ENCODE data around the gene ZSWIM3.

ZSWIM3 gene

GRCh38 chr20:45902199-45902701 lies 44.8 kb downstream of the ZSWIM3 start:
- H3K27ac ChIP-seq (ENCODE audit: low read length), result no peak overlapping the region
- H3K9me3 ChIP-seq (ENCODE audit: insufficient read depth, low read length, severe bottlenecking), result no peaks in the 10 kb centered on the region
- no peak for ATAC-seq (ENCODE audit: insufficient read depth, low read depth)
- H3K4me2 ChIP-seq (ENCODE audit: insufficient read depth, low read length), result no peak overlapping the region
- no peak overlapping the region for H2AFZ ChIP-seq (ENCODE audit: low read depth, low read length)
- no peaks in the 10 kb centered on the region for H3K4me1 ChIP-seq (ENCODE audit: insufficient read depth, low read length)
- H3K36me3 ChIP-seq (ENCODE audit: insufficient read depth, low read length), result peaks cover 13% of the 10 kb centered on the region
- no peaks in the 10 kb centered on the region for H4K20me1 ChIP-seq (ENCODE audit: insufficient read depth, low read length)
- no peaks in the 10 kb centered on the region for H3K79me2 ChIP-seq (ENCODE audit: insufficient read depth, low read length)
- DNase-seq, result no peak
- no peaks in the 10 kb centered on the region for H3K27me3 ChIP-seq (ENCODE audit: insufficient read depth, low read length, poor library complexity)
- TF ChIP-seq, protein P1, sequence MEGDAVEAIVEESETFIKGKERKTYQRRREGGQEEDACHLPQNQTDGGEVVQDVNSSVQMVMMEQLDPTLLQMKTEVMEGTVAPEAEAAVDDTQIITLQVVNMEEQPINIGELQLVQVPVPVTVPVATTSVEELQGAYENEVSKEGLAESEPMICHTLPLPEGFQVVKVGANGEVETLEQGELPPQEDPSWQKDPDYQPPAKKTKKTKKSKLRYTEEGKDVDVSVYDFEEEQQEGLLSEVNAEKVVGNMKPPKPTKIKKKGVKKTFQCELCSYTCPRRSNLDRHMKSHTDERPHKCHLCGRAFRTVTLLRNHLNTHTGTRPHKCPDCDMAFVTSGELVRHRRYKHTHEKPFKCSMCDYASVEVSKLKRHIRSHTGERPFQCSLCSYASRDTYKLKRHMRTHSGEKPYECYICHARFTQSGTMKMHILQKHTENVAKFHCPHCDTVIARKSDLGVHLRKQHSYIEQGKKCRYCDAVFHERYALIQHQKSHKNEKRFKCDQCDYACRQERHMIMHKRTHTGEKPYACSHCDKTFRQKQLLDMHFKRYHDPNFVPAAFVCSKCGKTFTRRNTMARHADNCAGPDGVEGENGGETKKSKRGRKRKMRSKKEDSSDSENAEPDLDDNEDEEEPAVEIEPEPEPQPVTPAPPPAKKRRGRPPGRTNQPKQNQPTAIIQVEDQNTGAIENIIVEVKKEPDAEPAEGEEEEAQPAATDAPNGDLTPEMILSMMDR (IDR thresholded peaks at IDR 0.05; ENCODE audit: borderline replicate concordance, extremely low read depth, low read length, poor library complexity, severe bottlenecking), result no peak
- TF ChIP-seq EZH2 (IDR thresholded peaks at IDR 0.05; ENCODE audit: borderline replicate concordance, low read depth, low read length, severe bottlenecking), result no peak
- no peak overlapping the region for H3K4me3 ChIP-seq (ENCODE audit: low read depth in 1 of 2, low read length in 2 of 2)
- H3K9ac ChIP-seq (ENCODE audit: low read depth, low read length), result no peak overlapping the region

DNA sequence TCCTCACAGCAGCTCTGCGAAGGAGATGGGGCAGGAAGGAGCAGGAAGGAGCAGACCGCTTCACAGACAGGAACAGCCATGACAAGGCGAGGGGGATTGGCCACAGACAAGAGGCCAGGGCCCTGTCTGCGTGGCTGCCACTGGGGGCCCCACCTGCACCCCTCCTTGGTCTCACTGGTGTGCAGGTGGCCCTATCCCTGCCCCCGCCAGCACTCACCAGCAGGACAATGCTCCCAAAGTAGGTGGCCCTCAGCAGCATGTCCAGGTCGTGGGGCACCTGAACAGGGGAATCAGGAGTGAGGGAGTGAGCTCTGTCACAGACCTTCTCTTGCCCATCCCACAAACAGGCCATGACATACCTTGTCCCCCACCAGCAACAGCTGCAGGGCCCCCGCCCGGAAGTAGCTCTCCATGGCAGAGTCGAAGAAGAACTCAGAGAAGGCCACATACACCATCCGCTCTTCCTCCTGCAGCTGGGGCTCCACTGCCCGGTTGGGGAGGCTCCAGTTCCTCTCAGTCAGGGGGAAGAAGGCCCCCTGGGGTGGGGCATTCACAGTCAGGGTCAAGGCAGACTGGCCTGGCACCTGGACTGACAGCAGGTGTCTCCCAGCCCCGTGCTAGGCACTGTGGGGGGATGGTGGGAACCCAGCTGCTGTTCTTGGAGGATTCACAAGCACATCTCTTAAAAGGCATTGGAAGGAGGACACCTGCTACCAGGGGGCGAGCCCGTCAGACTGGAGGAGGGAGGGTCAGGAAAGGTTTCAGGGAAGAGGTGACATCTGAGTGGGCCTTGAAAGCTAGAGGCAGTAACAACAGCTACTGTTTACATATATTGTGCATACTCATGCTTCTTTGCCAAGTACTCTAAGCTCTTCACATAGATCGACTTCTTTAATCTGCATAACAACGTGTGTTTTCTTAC lies 47.4 kb downstream of the ZSWIM3 start:
- Histone ChIP-seq H3K36me3 (ENCODE audit: insufficient read depth, low read length) (no peaks in the 10 kb centered on the region), H3K4me1 (ENCODE audit: insufficient read depth, low read length) (no peaks in the 10 kb centered on the region), H3K79me2 (ENCODE audit: insufficient read depth, low read length) (no peaks in the 10 kb centered on the region), H3K27ac (ENCODE audit: low read length) (no peak overlapping the region), H3K4me2 (ENCODE audit: insufficient read depth, low read length) (no peak overlapping the region), H2AFZ (ENCODE audit: low read depth, low read length) (no peak overlapping the region), H4K20me1 (ENCODE audit: insufficient read depth, low read length) (no peaks in the 10 kb centered on the region), H3K9ac (ENCODE audit: low read depth, low read length) (no peak overlapping the region), H3K27me3 (ENCODE audit: insufficient read depth, low read length, poor library complexity) (no peaks in the 10 kb centered on the region), H3K9me3 (ENCODE audit: insufficient read depth, low read length, severe bottlenecking) (no peaks in the 10 kb centered on the region), H3K4me3 (ENCODE audit: low read depth in 1 of 2, low read length in 2 of 2) (no peak overlapping the region)
- ATAC-seq (ENCODE audit: insufficient read depth, low read depth) (no peak), DNase-seq (no peak)
- TF ChIP-seq, protein P1 (IDR thresholded peaks at IDR 0.05; ENCODE audit: borderline replicate concordance, extremely low read depth, low read length, poor library complexity, severe bottlenecking), result no peak

- Histone ChIP-seq H3K27ac (ENCODE audit: low read length) (no peak overlapping the region), H3K4me1 (ENCODE audit: insufficient read depth, low read length) (no peaks in the 10 kb centered on the region), H3K9ac (ENCODE audit: low read depth, low read length) (no peak overlapping the region), H3K9me3 (ENCODE audit: insufficient read depth, low read length, severe bottlenecking) (no peaks in the 10 kb centered on the region), H3K4me3 (ENCODE audit: low read depth in 1 of 2, low read length in 2 of 2) (no peak overlapping the region), H3K27me3 (ENCODE audit: insufficient read depth, low read length, poor library complexity) (no peaks in the 10 kb centered on the region), H4K20me1 (ENCODE audit: insufficient read depth, low read length) (no peaks in the 10 kb centered on the region), H2AFZ (ENCODE audit: low read depth, low read length) (no peak overlapping the region), H3K79me2 (ENCODE audit: insufficient read depth, low read length) (no peaks in the 10 kb centered on the region), H3K4me2 (ENCODE audit: insufficient read depth, low read length) (no peak overlapping the region), H3K36me3 (ENCODE audit: insufficient read depth, low read length) (no peaks in the 10 kb centered on the region)
- TF ChIP-seq, protein P1 (IDR thresholded peaks at IDR 0.05; ENCODE audit: borderline replicate concordance, extremely low read depth, low read length, poor library complexity, severe bottlenecking), result no peak
- no peak for TF ChIP-seq EZH2 (IDR thresholded peaks at IDR 0.05; ENCODE audit: borderline replicate concordance, low read depth, low read length, severe bottlenecking)
- ATAC-seq (ENCODE audit: insufficient read depth, low read depth) (no peak), DNase-seq (no peak)
Measured at GRCh38 chr20:45905505-45906079, 48.2 kb downstream of the ZSWIM3 start.

Data from DND-41 (cell line).